Type B pancreatic cell (in vitro differentiated cells): ENCODE measurements around the gene ITFG1. TPM values are rescaled to one million over a fixed set of nuclear protein-coding genes. Genes with fewer than 3 reads are reported as not detected.
"Not testable (repeated sequence)": the region's sequence is repeated elsewhere in the genome, so short reads cannot be mapped to it uniquely, and the experiment has no call there.

Experiments used
- DNase-seq: peaks from one replicate; pipeline ENCODE4 v3.0.0; 2021; ENCODE audit warnings: mixed read lengths; ENCODE audit not compliant: unreplicated experiment; ENCODE audit errors: extremely low spot score
- H3K27ac Mint-ChIP-seq: 2 replicates; pipeline ENCODE4 v1.8.0; 2021; ENCODE audit warnings: mild to moderate bottlenecking, mixed read lengths
- H3K27me3 Mint-ChIP-seq: 2 replicates; pipeline ENCODE4 v1.8.0; 2021; ENCODE audit warnings: mixed read lengths
- H3K36me3 Mint-ChIP-seq: 2 replicates; pipeline ENCODE4 v1.8.0; 2021; ENCODE audit warnings: mixed read lengths
- H3K4me1 Mint-ChIP-seq: one replicate; pipeline ENCODE4 v1.8.0; 2021; ENCODE audit warnings: mixed read lengths; ENCODE audit not compliant: unreplicated experiment
- H3K4me3 Mint-ChIP-seq: 2 replicates; pipeline ENCODE4 v1.8.0; 2021; ENCODE audit warnings: mild to moderate bottlenecking, mixed read lengths
- H3K9me3 Mint-ChIP-seq: 2 replicates; pipeline ENCODE4 v1.8.0; 2021; ENCODE audit warnings: mixed read lengths
- CTCF ChIP-seq: fragments of 200-600 bp; sonication (generic); conservative IDR thresholded peaks from 2 replicates; pipeline ENCODE4 v1.5.0; 2021; ENCODE audit warnings: antibody characterized with exemption, mild to moderate bottlenecking
- total RNA-seq: library from RNA; stranded (reverse); gene quantifications from 2 replicates; pipeline ENCODE4 v1.2.1, GENCODE V29; 2021; ENCODE audit warnings: low replicate concordance

ITFG1 gene
- total RNA-seq, 1 donor from 2014 or later, result 47.1 TPM

- no peaks in the 10 kb centered on the region for H3K27me3 Mint-ChIP-seq
- no peaks in the 10 kb centered on the region for H3K9me3 Mint-ChIP-seq
- no peak overlapping the region for H3K27ac Mint-ChIP-seq
- no peak for DNase-seq
- no peak for TF ChIP-seq CTCF
- no peaks in the 10 kb centered on the region for H3K4me1 Mint-ChIP-seq
- H3K36me3 Mint-ChIP-seq, result peaks cover 12% of the 10 kb centered on the region
- H3K4me3 Mint-ChIP-seq, result no peak overlapping the region
Measured at GRCh38 chr16:47211218-47211617, 249.6 kb downstream of the ITFG1 start.

- H3K36me3 Mint-ChIP-seq, result no peaks in the 10 kb centered on the region
- H3K4me1 Mint-ChIP-seq, result no peaks in the 10 kb centered on the region
- H3K4me3 Mint-ChIP-seq, result no peak overlapping the region
- H3K9me3 Mint-ChIP-seq, result no peaks in the 10 kb centered on the region
- H3K27ac Mint-ChIP-seq, result no peak overlapping the region
- TF ChIP-seq CTCF, result peak; percentile 30
- DNase-seq, result no peak
- no peaks in the 10 kb centered on the region for H3K27me3 Mint-ChIP-seq
Measured at GRCh38 chr16:47204736-47205504, 255.9 kb downstream of the ITFG1 start.

- not testable (repeated sequence) for H3K4me1 Mint-ChIP-seq, H3K36me3 Mint-ChIP-seq, H3K27ac Mint-ChIP-seq, H3K4me3 Mint-ChIP-seq, H3K27me3 Mint-ChIP-seq, H3K9me3 Mint-ChIP-seq, DNase-seq
Measured at GRCh38 chr16:47203433-47203832, 257.4 kb downstream of the ITFG1 start.

GRCh38 chr16:47198180-47198575, 262.7 kb downstream of the ITFG1 start:
- no peak for DNase-seq
- no peaks in the 10 kb centered on the region for H3K9me3 Mint-ChIP-seq
- H3K36me3 Mint-ChIP-seq, result no peaks in the 10 kb centered on the region
- no peak overlapping the region for H3K27ac Mint-ChIP-seq
- no peaks in the 10 kb centered on the region for H3K27me3 Mint-ChIP-seq
- H3K4me3 Mint-ChIP-seq, result no peak overlapping the region
- H3K4me1 Mint-ChIP-seq, result no peaks in the 10 kb centered on the region
- no peak for TF ChIP-seq CTCF

GRCh38 chr16:47197536-47198179, 263.2 kb downstream of the ITFG1 start:
- DNase-seq, result no peak
- H3K27me3 Mint-ChIP-seq, result no peaks in the 10 kb centered on the region
- TF ChIP-seq CTCF, result no peak
- no peak overlapping the region for H3K27ac Mint-ChIP-seq
- no peaks in the 10 kb centered on the region for H3K9me3 Mint-ChIP-seq
- H3K36me3 Mint-ChIP-seq, result no peaks in the 10 kb centered on the region
- H3K4me1 Mint-ChIP-seq, result no peaks in the 10 kb centered on the region
- no peak overlapping the region for H3K4me3 Mint-ChIP-seq

GRCh38 chr16:47196457-47196856, 264.4 kb downstream of the ITFG1 start:
- Mint-ChIP-seq H3K4me3 (no peak overlapping the region), H3K9me3 (no peaks in the 10 kb centered on the region), H3K27ac (no peak overlapping the region), H3K36me3 (no peaks in the 10 kb centered on the region), H3K27me3 (no peaks in the 10 kb centered on the region), H3K4me1 (no peaks in the 10 kb centered on the region)
- no peak for TF ChIP-seq CTCF
- DNase-seq, result no peak
